ENCODE measurements around the gene ZNF474.

GRCh38 chr5:122120957-122121356, 8.4 kb upstream of the ZNF474 start:
- TF ChIP-seq, protein P1, sequence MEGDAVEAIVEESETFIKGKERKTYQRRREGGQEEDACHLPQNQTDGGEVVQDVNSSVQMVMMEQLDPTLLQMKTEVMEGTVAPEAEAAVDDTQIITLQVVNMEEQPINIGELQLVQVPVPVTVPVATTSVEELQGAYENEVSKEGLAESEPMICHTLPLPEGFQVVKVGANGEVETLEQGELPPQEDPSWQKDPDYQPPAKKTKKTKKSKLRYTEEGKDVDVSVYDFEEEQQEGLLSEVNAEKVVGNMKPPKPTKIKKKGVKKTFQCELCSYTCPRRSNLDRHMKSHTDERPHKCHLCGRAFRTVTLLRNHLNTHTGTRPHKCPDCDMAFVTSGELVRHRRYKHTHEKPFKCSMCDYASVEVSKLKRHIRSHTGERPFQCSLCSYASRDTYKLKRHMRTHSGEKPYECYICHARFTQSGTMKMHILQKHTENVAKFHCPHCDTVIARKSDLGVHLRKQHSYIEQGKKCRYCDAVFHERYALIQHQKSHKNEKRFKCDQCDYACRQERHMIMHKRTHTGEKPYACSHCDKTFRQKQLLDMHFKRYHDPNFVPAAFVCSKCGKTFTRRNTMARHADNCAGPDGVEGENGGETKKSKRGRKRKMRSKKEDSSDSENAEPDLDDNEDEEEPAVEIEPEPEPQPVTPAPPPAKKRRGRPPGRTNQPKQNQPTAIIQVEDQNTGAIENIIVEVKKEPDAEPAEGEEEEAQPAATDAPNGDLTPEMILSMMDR (IDR thresholded peaks at IDR 0.05), result no peak
- no peak for TF ChIP-seq POLR2A (IDR thresholded peaks at IDR 0.05)

All from body of pancreas (tissue), 4 donors.